ENCODE data around the gene IFT88.

IFT88 gene

DNA sequence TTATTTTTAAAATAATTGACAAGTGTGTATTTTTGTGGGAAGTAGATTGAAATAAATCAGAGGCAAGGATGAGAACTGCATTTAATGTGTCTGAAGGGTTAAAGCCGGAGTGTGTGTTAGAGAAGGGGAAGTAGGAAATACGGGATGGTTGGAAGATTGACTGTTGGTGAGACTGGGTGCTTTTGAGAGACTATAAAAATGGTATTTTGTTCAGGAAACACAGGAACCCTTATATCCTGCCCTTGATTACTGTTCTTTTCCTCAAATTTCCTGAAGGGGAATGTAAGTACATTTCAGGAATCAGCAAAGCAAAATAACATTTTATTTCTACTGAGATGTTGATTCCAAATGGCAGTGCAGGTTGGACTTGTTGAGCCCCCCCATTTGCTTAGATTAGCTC lies 15.1 kb downstream of the IFT88 start:
- Mint-ChIP-seq H3K4me3 (no peak overlapping the region), H3K36me3 (ENCODE audit: low read depth) (peaks cover 98% of the 10 kb centered on the region), H3K27me3 (ENCODE audit: low read depth, poor library complexity) (peaks cover 3% of the 10 kb centered on the region), H3K4me1 (no peaks in the 10 kb centered on the region), H3K9me3 (peaks cover 62% of the 10 kb centered on the region), H3K27ac (no peak overlapping the region)
- TF ChIP-seq, protein P1, sequence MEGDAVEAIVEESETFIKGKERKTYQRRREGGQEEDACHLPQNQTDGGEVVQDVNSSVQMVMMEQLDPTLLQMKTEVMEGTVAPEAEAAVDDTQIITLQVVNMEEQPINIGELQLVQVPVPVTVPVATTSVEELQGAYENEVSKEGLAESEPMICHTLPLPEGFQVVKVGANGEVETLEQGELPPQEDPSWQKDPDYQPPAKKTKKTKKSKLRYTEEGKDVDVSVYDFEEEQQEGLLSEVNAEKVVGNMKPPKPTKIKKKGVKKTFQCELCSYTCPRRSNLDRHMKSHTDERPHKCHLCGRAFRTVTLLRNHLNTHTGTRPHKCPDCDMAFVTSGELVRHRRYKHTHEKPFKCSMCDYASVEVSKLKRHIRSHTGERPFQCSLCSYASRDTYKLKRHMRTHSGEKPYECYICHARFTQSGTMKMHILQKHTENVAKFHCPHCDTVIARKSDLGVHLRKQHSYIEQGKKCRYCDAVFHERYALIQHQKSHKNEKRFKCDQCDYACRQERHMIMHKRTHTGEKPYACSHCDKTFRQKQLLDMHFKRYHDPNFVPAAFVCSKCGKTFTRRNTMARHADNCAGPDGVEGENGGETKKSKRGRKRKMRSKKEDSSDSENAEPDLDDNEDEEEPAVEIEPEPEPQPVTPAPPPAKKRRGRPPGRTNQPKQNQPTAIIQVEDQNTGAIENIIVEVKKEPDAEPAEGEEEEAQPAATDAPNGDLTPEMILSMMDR (IDR thresholded peaks at IDR 0.05): no peak
- no peak for DNase-seq

DNA sequence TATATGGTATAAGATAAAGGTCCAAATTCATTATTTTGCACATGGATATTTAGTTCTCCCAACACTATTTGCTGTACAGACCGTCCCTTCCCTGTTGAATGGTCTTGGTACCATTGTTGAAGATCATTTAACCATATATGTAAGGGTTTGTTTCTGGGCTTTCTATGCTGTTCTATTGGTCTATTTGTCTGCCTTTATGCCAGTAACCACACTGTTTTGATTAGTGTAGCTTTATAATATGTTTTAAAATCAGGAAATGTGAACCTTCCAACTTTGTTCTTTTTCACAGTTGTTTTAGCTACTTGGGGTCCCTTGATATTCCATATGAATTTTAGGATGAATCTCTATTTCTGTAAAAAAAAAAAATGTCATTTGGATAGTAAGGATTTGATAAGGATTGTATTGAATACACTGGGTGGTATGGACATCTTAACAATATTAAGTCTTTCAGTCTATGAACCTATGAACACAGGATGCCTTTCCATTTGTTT lies 16.9 kb downstream of the IFT88 start:
- Mint-ChIP-seq H3K36me3 (ENCODE audit: low read depth) (peaks cover 91% of the 10 kb centered on the region), H3K27ac (no peak overlapping the region), H3K4me1 (no peaks in the 10 kb centered on the region), H3K9me3 (peaks cover 44% of the 10 kb centered on the region), H3K27me3 (ENCODE audit: low read depth, poor library complexity) (no peaks in the 10 kb centered on the region), H3K4me3 (no peak overlapping the region)
- TF ChIP-seq, protein P1 (IDR thresholded peaks at IDR 0.05): no peak
- no peak for DNase-seq

DNA sequence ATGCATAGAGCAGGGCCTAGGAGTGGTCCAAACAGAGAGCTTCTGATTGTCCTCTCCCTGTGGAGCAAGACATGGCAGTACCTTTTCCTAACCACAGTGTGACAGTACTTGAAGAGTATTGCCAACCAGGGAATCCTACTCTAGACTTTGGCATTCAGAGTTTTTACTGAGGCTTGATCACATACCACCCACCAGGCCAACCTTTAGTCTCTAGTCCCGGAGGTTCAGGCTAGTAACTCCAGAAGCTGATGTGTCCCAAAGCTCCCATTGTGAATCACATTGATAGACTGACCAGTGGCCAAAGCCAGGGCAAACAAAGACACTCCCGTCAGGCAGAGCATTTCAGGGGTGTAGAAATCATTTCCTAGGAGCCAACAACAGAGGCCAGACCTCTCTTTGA lies 18.4 kb downstream of the IFT88 start:
- peaks cover 36% of the 10 kb centered on the region for H3K9me3 Mint-ChIP-seq
- H3K27ac Mint-ChIP-seq: no peak overlapping the region
- no peaks in the 10 kb centered on the region for H3K4me1 Mint-ChIP-seq
- no peak overlapping the region for H3K4me3 Mint-ChIP-seq
- peaks cover 75% of the 10 kb centered on the region for H3K36me3 Mint-ChIP-seq (ENCODE audit: low read depth)
- no peak for DNase-seq
- TF ChIP-seq, protein P1 (IDR thresholded peaks at IDR 0.05): no peak
- H3K27me3 Mint-ChIP-seq (ENCODE audit: low read depth, poor library complexity): no peaks in the 10 kb centered on the region

DNA sequence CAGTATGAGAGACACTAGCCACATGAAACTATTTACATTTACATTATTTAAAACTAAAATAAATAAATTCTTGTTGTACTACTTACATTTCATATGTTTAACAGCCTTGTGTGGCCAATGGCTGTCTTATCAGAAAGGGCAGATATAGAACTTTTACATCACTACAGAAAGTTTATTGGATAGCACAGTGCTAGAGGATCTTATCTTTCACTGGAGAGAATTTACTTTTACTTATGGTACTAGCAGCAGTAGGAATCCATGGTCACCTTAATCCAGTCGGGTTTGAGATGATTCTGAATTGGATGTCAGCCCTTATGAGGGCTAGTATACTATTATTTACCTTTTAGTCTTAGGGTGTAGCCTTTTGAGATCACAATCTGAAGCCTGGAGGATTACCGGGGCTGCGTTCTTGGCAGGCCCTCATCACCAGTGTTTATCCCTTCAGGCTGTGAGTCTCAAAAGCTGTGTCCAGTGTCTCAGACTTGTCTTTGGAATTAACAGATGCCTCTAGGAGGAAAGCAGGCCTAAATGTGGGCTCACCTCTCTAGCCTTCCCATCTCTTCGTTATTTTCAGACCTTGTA lies 21.7 kb downstream of the IFT88 start:
- H3K4me3 Mint-ChIP-seq: no peak overlapping the region
- H3K27me3 Mint-ChIP-seq (ENCODE audit: low read depth, poor library complexity): no peaks in the 10 kb centered on the region
- DNase-seq: no peak
- H3K4me1 Mint-ChIP-seq: no peaks in the 10 kb centered on the region
- H3K27ac Mint-ChIP-seq: no peak overlapping the region
- TF ChIP-seq, protein P1 (IDR thresholded peaks at IDR 0.05): no peak
- H3K36me3 Mint-ChIP-seq (ENCODE audit: low read depth): peaks cover 50% of the 10 kb centered on the region
- peaks cover 18% of the 10 kb centered on the region for H3K9me3 Mint-ChIP-seq

DNA sequence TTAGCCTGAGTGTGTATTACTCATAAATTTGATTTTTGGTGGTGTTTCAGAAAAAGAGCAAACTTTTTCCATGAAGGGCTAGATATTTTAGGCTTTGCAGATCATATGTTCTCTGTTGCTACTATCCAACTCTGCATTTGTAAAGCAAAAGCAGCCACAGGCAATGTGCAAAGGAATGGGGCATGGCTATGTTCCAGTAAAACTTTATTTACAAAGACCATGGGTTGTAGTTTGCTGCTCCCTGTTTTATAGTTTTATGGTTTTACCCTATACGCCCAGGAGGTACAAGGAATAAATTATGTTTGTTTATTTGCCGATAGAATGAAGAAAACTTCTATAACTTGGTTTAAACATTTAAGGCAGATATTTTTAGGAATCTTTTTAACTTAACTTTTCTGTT lies 23.6 kb downstream of the IFT88 start:
- Mint-ChIP-seq H3K9me3 (no peaks in the 10 kb centered on the region), H3K36me3 (ENCODE audit: low read depth) (peaks cover 37% of the 10 kb centered on the region), H3K4me3 (no peak overlapping the region), H3K4me1 (no peaks in the 10 kb centered on the region), H3K27me3 (ENCODE audit: low read depth, poor library complexity) (no peaks in the 10 kb centered on the region), H3K27ac (no peak overlapping the region)
- TF ChIP-seq, protein P1 (IDR thresholded peaks at IDR 0.05): no peak
- no peak for DNase-seq

DNA sequence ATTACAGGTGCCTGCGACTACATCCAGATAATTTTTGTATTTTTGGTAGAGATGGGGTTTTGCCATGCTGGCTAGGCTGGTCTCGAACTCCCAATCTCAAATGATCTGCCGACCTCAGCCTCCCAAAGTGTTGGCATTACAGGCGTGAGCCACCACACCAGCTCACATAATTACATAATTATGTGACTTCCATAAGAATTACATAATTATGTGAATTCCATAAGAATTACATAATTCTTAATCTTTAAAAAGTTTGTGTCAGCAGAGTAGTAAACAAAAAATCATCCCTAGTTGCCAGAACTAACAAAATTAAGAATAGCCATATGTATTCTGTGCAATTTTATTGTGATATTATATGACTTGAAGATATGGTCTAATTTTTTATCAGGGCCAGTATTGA lies 25.6 kb downstream of the IFT88 start:
- Mint-ChIP-seq H3K4me1 (no peaks in the 10 kb centered on the region), H3K27ac (no peak overlapping the region), H3K4me3 (no peak overlapping the region), H3K9me3 (no peaks in the 10 kb centered on the region), H3K36me3 (ENCODE audit: low read depth) (peaks cover 35% of the 10 kb centered on the region), H3K27me3 (ENCODE audit: low read depth, poor library complexity) (no peaks in the 10 kb centered on the region)
- TF ChIP-seq, protein P1 (IDR thresholded peaks at IDR 0.05): no peak
- no peak for DNase-seq
